Brain microvascular endothelial cell (primary cell): ENCODE data around the gene COQ8A.

Source experiments
- DNase-seq: peaks from one replicate; pipeline ENCODE4 v3.0.0-alpha.2; 2020
- H3K27ac ChIP-seq: fragments of 250-450 bp; sonication (Bioruptor Pico); 2 replicates; pipeline ENCODE4 v1.5.1; 2020; ENCODE audit warnings: mild to moderate bottlenecking, moderate library complexity
- H3K27me3 ChIP-seq: fragments of 250-450 bp; sonication (Bioruptor Pico); replicated peaks from 2 replicates; pipeline ENCODE4 v1.5.1; 2020; ENCODE audit warnings: mild to moderate bottlenecking
- H3K36me3 ChIP-seq: fragments of 250-450 bp; sonication (Bioruptor Pico); replicated peaks from 2 replicates; pipeline ENCODE4 v1.5.1; 2020; ENCODE audit warnings: mild to moderate bottlenecking
- H3K4me3 ChIP-seq: 2 replicates; pipeline ENCODE4 v1.5.1; 2011; ENCODE audit warnings: low read depth, mild to moderate bottlenecking, control low read depth, low read length, moderate library complexity
- in situ Hi-C: cut with HindIII; loops from 2 replicates; pipeline ENCODE4 v1.10.0; 2017; ENCODE audit warnings: low sequenced_read_pairs, low pct_ligation_motif_present
- TF ChIP-seq, protein P1 (sequence below): IDR thresholded peaks from 2 replicates; pipeline ENCODE4 v1.5.1; 2011; ENCODE audit warnings: low read depth, mild to moderate bottlenecking, moderate library complexity, low read length, control low read depth, inconsistent platforms; ENCODE audit errors: missing control alignments

Gene COQ8A

DNA sequence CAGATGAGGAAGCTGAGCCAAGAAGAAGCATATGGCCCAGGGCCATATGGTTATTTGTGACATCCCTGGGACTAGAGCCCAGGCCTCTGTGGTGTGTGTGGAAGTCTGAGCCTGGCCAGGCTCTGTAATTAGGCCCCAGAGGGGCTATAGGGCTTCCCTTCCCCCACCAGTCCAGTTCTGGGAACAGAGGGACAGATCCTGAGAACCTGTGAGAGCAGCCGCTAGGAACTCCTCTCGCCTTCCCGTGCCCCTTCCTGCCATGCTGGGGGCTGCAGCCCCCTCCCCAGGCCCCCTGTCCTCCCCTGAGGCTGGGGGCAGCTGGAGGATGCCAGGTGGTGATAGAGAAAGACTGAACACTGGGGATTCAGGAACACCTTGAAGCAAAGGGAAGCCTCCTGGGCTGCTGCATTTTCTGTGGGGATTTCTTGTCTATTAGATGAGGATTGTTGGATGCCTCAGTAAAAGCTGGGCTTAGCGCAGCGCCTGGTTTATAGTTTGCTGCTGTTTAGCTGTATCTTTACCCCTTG, 33.3 kb downstream of the COQ8A start:
- no peak overlapping the region for H3K4me3 ChIP-seq
- no peak for DNase-seq
- no peak overlapping the region for H3K27ac ChIP-seq
- H3K36me3 ChIP-seq, result no peaks in the 10 kb centered on the region
- TF ChIP-seq, protein P1, sequence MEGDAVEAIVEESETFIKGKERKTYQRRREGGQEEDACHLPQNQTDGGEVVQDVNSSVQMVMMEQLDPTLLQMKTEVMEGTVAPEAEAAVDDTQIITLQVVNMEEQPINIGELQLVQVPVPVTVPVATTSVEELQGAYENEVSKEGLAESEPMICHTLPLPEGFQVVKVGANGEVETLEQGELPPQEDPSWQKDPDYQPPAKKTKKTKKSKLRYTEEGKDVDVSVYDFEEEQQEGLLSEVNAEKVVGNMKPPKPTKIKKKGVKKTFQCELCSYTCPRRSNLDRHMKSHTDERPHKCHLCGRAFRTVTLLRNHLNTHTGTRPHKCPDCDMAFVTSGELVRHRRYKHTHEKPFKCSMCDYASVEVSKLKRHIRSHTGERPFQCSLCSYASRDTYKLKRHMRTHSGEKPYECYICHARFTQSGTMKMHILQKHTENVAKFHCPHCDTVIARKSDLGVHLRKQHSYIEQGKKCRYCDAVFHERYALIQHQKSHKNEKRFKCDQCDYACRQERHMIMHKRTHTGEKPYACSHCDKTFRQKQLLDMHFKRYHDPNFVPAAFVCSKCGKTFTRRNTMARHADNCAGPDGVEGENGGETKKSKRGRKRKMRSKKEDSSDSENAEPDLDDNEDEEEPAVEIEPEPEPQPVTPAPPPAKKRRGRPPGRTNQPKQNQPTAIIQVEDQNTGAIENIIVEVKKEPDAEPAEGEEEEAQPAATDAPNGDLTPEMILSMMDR, result no peak
- H3K27me3 ChIP-seq, result no peaks in the 10 kb centered on the region
- in situ Hi-C loops, result no loop called here

DNA sequence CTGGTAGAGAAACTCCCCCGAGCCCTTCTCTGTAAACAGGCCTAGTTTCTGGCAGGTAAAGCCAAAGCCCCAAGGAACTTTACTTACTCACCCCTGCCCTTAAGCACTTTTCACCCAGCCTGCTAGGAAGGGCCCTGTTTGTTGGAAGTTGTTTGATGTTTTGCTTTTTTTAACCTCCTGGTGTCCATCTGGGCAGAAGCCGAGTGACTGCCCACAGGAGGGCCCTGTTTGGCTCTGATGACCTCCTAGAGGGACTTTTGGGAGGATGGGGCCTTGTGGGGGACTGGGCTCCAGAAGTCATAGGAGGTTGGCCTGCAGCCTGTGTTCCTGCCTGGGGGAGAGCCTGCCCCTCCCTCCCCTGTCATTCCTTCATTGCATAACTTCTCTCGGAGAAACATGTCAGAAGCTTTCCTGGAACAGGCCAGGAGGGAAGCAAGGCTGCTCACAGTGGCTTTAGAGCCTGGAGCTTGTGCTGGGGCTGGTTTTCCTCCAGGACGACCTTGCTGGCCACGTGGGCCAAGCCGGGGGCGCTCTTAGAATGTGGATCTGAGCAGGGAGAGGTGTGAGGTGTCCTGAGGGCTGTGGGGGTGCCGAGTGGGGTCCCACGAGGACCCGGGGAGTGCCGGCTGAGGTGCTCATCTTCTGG, 33.9 kb downstream of the COQ8A start:
- TF ChIP-seq, protein P1, result no peak
- H3K36me3 ChIP-seq, result no peaks in the 10 kb centered on the region
- H3K4me3 ChIP-seq, result no peak overlapping the region
- no peak overlapping the region for H3K27ac ChIP-seq
- in situ Hi-C loops, result no loop called here
- DNase-seq, result no peak
- no peaks in the 10 kb centered on the region for H3K27me3 ChIP-seq

DNA sequence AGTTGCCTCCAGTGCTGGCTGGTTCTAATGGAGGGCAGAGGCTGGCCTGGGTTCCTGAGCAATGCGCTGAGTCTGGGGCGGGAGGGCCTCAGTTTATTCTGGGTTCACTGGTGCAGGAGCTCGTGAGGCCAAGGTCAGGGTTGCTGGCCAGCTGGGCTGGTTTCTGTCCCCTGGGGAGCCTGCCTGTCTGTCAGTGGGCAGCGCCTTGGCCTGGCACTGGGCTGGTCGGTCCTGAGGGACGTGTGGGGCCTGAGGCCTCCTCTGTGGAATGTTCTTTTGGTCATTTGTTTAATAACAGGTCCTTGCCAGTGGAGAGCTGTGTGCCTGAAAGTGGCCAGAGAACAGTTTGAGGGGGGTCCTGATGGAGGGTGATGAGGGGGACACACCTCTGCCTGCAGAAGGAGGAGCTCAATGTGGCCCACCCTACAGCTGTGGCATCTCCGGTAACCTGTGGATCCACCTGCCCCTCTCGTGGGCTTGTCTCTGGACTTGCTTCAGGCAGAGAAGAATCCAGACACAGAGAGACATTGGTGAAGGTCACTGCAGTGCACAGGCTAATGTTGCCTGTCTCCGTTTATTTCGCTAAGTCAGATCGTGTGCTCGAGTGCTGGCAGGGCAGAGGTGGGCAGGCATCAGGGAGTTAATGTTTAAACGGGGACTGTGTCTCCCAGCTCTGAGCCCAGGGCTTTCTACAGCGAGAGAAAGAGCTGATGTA, 34.6 kb downstream of the COQ8A start:
- DNase-seq, result no peak
- Histone ChIP-seq H3K36me3 (no peaks in the 10 kb centered on the region), H3K27ac (no peak overlapping the region), H3K27me3 (no peaks in the 10 kb centered on the region), H3K4me3 (no peak overlapping the region)
- in situ Hi-C loops, result no loop called here
- TF ChIP-seq, protein P1, result no peak

DNA sequence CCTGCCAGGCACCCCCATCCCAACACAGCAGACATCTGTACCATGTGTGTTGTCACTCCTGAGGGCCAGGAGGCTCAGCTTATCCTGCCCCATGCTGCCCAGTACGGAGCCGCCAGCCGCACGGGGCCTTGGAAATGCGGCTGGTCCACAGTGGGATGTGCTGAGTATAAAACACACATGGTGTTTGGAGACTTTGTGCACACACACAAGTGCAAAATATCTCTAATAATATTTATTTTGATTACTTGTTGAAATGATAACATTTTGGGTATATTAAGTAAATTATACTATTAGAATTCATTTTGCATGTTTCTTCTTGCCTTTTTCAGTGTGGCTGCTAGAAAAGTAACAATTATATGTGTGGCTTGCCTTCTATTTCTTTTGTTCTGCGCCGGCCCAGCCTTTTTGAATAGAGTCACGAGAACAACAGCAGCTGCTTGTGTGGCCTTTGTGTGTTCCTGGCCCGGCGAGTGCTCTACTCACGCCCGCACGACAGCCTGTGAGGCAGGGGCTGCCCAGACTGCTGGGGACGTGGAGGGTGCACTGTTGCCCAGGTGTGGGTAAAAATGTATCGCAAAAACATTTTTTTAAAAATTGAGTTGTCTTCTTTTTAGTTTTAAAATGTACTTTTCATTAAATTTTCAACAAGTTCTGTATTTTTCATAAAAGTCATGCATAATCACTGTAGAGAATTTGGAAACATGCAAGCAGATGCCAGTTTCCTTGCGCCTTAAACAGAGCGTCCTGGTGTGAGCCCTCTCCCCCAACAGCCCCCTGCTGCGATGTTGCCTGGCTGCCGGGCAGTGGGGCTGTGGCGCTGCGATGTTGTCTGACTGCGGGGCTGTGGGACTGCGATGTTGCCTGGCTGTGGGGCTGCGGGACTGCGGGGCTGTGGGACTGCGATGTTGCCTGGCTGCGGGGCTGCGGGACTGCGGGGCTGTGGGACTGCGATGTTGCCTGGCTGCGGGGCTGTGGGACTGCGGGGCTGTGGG, 35.5 kb downstream of the COQ8A start:
- Histone ChIP-seq H3K36me3 (no peaks in the 10 kb centered on the region), H3K4me3 (no peak overlapping the region), H3K27ac (no peak overlapping the region), H3K27me3 (no peaks in the 10 kb centered on the region)
- no peak for DNase-seq
- in situ Hi-C loops, result no loop called here
- TF ChIP-seq, protein P1, result no peak

DNA sequence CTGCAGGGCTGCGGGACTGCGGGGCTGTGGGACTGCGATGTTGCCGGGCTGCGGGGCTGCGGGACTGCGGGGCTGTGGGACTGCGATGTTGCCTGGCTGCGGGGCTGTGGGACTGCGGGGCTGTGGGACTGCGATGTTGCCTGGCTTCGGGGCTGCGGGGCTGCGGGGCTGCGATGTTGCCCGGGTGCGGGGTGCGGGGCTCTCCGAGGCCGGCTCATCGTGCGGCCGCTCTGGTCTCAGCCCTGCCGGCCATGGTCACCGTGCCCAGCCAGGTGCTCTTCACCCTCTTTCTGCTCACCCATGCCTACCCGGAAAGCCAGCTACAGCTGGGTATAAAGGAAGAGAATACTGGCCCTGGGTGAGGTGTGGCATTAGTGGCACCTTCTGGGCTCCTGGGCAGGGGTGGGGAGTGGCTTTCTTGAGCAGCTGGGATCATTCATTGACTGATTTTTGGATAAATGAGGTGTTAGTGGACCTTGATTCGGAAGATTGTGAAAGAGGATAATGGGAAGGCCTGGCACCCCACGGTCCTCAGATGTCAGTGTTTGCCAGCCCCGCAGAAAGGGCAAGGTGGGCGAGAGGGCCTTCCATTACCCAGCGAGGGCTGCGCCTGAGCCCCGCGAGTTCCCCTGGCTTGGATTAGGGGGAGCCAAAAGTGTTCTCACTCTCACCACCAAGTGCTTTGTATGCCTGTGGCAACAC, 36.3 kb downstream of the COQ8A start:
- no peak for DNase-seq
- in situ Hi-C loops, result no loop called here
- Histone ChIP-seq H3K27ac (no peak overlapping the region), H3K36me3 (no peaks in the 10 kb centered on the region), H3K4me3 (no peak overlapping the region), H3K27me3 (no peaks in the 10 kb centered on the region)
- TF ChIP-seq, protein P1, result no peak
